ENCODE data around the gene LRRC40. TPM values are rescaled to one million over a fixed set of nuclear protein-coding genes. Genes with fewer than 3 reads are reported as not detected.

LRRC40 gene
- total RNA-seq, 1 experiment from 2014 or later, result 13.4 TPM

DNA sequence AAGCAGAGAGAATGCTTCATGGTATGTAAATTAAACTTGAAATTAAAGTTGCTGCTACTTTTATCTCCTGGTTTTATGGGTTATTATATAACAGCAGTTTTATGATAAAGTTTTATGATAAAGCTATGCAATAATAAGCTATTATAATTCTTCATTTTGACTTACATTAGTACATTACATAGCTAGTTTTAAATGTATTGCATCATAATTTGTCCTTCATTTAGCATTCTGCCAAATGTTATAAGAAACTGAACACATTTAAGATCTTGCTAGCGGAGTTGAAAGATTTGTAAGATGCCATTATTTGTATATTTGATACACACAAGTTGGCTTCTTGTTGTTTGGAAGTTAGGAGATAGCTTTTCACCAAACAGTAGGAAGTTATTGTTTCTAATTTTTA is 101.6 kb downstream of the LRRC40 start (continued):
- TF ChIP-seq, protein P1, sequence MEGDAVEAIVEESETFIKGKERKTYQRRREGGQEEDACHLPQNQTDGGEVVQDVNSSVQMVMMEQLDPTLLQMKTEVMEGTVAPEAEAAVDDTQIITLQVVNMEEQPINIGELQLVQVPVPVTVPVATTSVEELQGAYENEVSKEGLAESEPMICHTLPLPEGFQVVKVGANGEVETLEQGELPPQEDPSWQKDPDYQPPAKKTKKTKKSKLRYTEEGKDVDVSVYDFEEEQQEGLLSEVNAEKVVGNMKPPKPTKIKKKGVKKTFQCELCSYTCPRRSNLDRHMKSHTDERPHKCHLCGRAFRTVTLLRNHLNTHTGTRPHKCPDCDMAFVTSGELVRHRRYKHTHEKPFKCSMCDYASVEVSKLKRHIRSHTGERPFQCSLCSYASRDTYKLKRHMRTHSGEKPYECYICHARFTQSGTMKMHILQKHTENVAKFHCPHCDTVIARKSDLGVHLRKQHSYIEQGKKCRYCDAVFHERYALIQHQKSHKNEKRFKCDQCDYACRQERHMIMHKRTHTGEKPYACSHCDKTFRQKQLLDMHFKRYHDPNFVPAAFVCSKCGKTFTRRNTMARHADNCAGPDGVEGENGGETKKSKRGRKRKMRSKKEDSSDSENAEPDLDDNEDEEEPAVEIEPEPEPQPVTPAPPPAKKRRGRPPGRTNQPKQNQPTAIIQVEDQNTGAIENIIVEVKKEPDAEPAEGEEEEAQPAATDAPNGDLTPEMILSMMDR (IDR thresholded peaks at IDR 0.05 in 2 of 3, conservative IDR thresholded peaks at IDR 0.05 in 1 of 3; ENCODE audit: borderline replicate concordance in 1 of 3, insufficient read depth in 1 of 3, low read depth in 2 of 3, low read length in 2 of 3), result no peak
- TF ChIP-seq FOSL1 (IDR thresholded peaks at IDR 0.05; ENCODE audit: low read depth), result no peak

GRCh38 chr1:70101774-70102173 is 103.6 kb downstream of the LRRC40 start:
- no peaks in the 10 kb centered on the region for H3K36me3 ChIP-seq (ENCODE audit: control insufficient read depth in 1 of 2, insufficient read depth in 2 of 2, low read length in 2 of 2)
- no peak overlapping the region for H3K4me3 ChIP-seq (replicated peaks in 1 of 2; ENCODE audit: low read depth in 1 of 2, low read length in 2 of 2)
- H3K27ac ChIP-seq (ENCODE audit: low read depth, low read length), result no peak overlapping the region
- H3K4me2 ChIP-seq (ENCODE audit: low read length), result no peak overlapping the region
- H4K20me1 ChIP-seq (ENCODE audit: insufficient read depth), result no peaks in the 10 kb centered on the region
- TF ChIP-seq SIN3A (IDR thresholded peaks at IDR 0.05; ENCODE audit: low read depth), result no peak
- TF ChIP-seq CEBPB (IDR thresholded peaks at IDR 0.05; ENCODE audit: low read depth), result no peak
- no peak for TF ChIP-seq ELF1 (IDR thresholded peaks at IDR 0.05; ENCODE audit: borderline replicate concordance, low read depth)
- no peak for TF ChIP-seq RAD21 (IDR thresholded peaks at IDR 0.05; ENCODE audit: low read depth)
- no peak for TF ChIP-seq ZNF274 (IDR thresholded peaks at IDR 0.05; ENCODE audit: low read depth, low read length)
- no peak for TF ChIP-seq ZFX (IDR thresholded peaks at IDR 0.05)
- TF ChIP-seq ATF3 (IDR thresholded peaks at IDR 0.05), result no peak
- H3K27me3 ChIP-seq (ENCODE audit: insufficient read depth, low read length), result peaks cover 37% of the 10 kb centered on the region
- no peaks in the 10 kb centered on the region for H3K9me2 ChIP-seq (ENCODE audit: insufficient read depth)
- no TSS peak for BruUV-seq (replicated peaks)
- ChIA-PET CTCF (no interaction called here), RAD21 (ENCODE audit: low non-redundant PET in 1 of 2, low total read pairs in 2 of 2, uncharacterized antibody in 2 of 2, unreplicated experiment in 2 of 2) (no interaction called here), POLR2A (no interaction called here)
- no peaks in the 10 kb centered on the region for H3K9me3 ChIP-seq (ENCODE audit: control insufficient read depth in 1 of 2, insufficient read depth in 1 of 2, low read depth in 1 of 2, low read length in 2 of 2)
- H2AFZ ChIP-seq (ENCODE audit: low read depth, low read length, poor library complexity, severe bottlenecking), result no peak overlapping the region
- no peak for DNase-seq (ENCODE audit: low read depth, low spot score)
- no peak overlapping the region for H3K9ac ChIP-seq (ENCODE audit: low read length)
- ATAC-seq, result no peak
- no peaks in the 10 kb centered on the region for H3K79me2 ChIP-seq (ENCODE audit: insufficient read depth, low read length)
- no peaks in the 10 kb centered on the region for H3K4me1 ChIP-seq (ENCODE audit: control insufficient read depth in 1 of 2, insufficient read depth in 2 of 2, low read length in 2 of 2)
- intact Hi-C loops (cut with micrococcal nuclease), result no loop called here
